Measurements from ENCODE around the gene ZNF496. TPM values are rescaled to one million over a fixed set of nuclear protein-coding genes. Genes with fewer than 3 reads are reported as not detected.

The ZNF496 gene
- total RNA-seq, 2 experiments from 2014 or later = 21.7 to 36.4 TPM

DNA sequence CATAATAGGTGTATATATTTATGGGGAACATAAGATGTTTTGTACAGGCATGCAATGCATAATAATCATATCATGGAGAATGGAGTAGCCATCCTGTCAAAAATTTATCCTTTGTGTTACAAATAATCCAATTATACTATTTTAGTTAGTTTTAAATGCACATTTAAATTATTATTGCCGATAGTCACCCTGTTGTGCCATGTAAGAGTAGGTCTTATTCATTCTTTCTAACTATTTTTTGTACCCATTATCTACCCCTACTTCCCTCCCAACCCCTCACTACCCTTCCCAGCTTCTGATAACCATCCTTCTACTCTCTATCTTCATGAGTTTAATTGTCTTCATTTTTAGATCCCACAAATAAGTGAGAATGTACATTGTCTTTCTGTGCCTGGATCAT is 84.1 kb downstream of the ZNF496 start:
- Histone ChIP-seq H3K9me3 (ENCODE audit: low read length) (no peaks in the 10 kb centered on the region), H3K4me1 (ENCODE audit: insufficient read depth, low read length, poor library complexity, severe bottlenecking) (no peaks in the 10 kb centered on the region), H3K27ac (ENCODE audit: low read depth, low read length, poor library complexity, severe bottlenecking) (no peak overlapping the region), H3K36me3 (ENCODE audit: insufficient read depth, low read length) (no peaks in the 10 kb centered on the region), H3K9me2 (ENCODE audit: insufficient read depth, low read length) (no peaks in the 10 kb centered on the region), H2AFZ (ENCODE audit: low read length) (no peak overlapping the region), H3K4me3 (ENCODE audit: low read depth, low read length, poor library complexity, severe bottlenecking) (no peak overlapping the region), H3K79me2 (ENCODE audit: insufficient read depth, low read depth, low read length) (no peaks in the 10 kb centered on the region), H3K4me2 (ENCODE audit: low read length) (no peak overlapping the region), H4K20me1 (ENCODE audit: insufficient read depth, low read length) (no peaks in the 10 kb centered on the region)
- no TSS peak for BruUV-seq (replicated peaks)
- intact Hi-C loops (cut with micrococcal nuclease; ENCODE audit: unreplicated experiment) = no loop called here
- ChIA-PET CTCF (ENCODE audit: unreplicated experiment) (no interaction called here), POLR2A (no interaction called here)
- TF ChIP-seq, protein P1, sequence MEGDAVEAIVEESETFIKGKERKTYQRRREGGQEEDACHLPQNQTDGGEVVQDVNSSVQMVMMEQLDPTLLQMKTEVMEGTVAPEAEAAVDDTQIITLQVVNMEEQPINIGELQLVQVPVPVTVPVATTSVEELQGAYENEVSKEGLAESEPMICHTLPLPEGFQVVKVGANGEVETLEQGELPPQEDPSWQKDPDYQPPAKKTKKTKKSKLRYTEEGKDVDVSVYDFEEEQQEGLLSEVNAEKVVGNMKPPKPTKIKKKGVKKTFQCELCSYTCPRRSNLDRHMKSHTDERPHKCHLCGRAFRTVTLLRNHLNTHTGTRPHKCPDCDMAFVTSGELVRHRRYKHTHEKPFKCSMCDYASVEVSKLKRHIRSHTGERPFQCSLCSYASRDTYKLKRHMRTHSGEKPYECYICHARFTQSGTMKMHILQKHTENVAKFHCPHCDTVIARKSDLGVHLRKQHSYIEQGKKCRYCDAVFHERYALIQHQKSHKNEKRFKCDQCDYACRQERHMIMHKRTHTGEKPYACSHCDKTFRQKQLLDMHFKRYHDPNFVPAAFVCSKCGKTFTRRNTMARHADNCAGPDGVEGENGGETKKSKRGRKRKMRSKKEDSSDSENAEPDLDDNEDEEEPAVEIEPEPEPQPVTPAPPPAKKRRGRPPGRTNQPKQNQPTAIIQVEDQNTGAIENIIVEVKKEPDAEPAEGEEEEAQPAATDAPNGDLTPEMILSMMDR (conservative IDR thresholded peaks at IDR 0.05; ENCODE audit: low read length) = no peak
- no peak for TF ChIP-seq EZH2phosphoT487 (IDR thresholded peaks at IDR 0.05; ENCODE audit: borderline replicate concordance, low read depth, low read length)
- DNase-seq (ENCODE audit: low spot score) = no peak

Small RNAs within 50 kb of the gene (small RNA-seq; reads per million reads assigned to genes)
- gene RF00019 = not detected

Other genes with a start within 250 kb of the ZNF496 start
- 16.9 and 17.4 TPM in 2 replicates for gene ZNF669, start 227.5 kb downstream of the ZNF496 start, total RNA-seq (2014; rRNA removed; shearing (Covaris generic))
- gene ZNF669, start 227.5 kb downstream of the ZNF496 start, total RNA-seq (2022) = 13.6 and 15.5 TPM in 2 replicates
- 24.7 and 29.0 TPM in 2 replicates for gene ZNF124, start 159.8 kb downstream of the ZNF496 start, total RNA-seq (2014; rRNA removed; shearing (Covaris generic))
- gene ZNF124, start 159.8 kb downstream of the ZNF496 start, total RNA-seq (2022) = 32.9 and 33.3 TPM in 2 replicates
- gene VN1R5, start 75.8 kb downstream of the ZNF496 start, total RNA-seq (2014; rRNA removed; shearing (Covaris generic)) = not detected in 2 replicates
- gene VN1R5, start 75.8 kb downstream of the ZNF496 start, total RNA-seq (2022) = not detected in 2 replicates
- not detected in 2 replicates for gene NLRP3, start 84.3 kb upstream of the ZNF496 start, total RNA-seq (2014; rRNA removed; shearing (Covaris generic))
- not detected in 2 replicates for gene NLRP3, start 84.3 kb upstream of the ZNF496 start, total RNA-seq (2022)
- gene OR2B11, start 126.2 kb upstream of the ZNF496 start, total RNA-seq (2014; rRNA removed; shearing (Covaris generic)) = not detected in 2 replicates
- not detected in 2 replicates for gene OR2B11, start 126.2 kb upstream of the ZNF496 start, total RNA-seq (2022)
- gene OR2C3, start 204.6 kb upstream of the ZNF496 start, total RNA-seq (2014; rRNA removed; shearing (Covaris generic)) = not detected in 2 replicates
- not detected in 2 replicates for gene OR2C3, start 204.6 kb upstream of the ZNF496 start, total RNA-seq (2022)
- gene GCSAML, start 217.3 kb upstream of the ZNF496 start, total RNA-seq (2014; rRNA removed; shearing (Covaris generic)) = not detected in 2 replicates
- gene GCSAML, start 217.3 kb upstream of the ZNF496 start, total RNA-seq (2022) = not detected in 2 replicates